ENCODE results near the gene SCN5A. TPM values are rescaled to one million over a fixed set of nuclear protein-coding genes. Genes with fewer than 3 reads are reported as not detected.

Gene SCN5A
- total RNA-seq, 1 donor from 2014 or later = 1.2 TPM

DNA sequence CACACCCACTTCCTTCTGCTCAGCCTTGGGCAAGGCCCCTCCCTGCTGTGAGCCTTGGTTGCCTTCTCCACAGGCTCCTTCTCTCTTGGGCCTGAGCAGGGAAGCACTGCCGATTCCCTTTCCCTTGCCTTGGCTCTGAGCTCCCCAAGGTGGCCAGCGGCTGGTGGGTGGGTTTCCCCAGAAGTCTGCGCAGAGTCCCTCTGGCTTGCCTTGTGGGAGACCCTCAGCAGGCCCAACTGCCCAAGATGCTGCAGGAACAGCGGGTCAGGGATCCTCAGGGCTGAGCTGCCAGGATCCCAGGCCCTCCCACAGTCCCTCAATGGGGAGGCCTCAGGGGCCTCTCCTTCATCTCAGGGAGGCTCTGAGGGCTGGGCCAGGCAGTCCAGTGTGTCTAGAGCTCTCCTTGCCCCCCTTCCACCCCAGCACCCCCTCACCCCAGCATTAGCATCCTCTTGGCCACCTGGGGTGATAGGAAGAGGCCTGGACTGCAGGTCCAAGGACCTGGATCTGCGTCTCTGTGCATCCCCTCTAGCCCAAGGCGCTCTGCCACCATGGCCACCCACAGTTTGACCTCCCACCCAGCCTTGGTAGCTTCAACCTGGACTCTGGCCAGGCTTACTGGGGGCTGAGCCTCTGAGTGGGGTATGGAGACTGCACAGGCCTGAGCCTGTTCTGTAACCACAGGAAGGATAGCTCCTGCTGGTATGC lies 84.7 kb downstream of the SCN5A start:
- no peak for FAIRE-seq
- DNase-seq (ENCODE audit: low spot score in 2 of 2) = no peak

DNA sequence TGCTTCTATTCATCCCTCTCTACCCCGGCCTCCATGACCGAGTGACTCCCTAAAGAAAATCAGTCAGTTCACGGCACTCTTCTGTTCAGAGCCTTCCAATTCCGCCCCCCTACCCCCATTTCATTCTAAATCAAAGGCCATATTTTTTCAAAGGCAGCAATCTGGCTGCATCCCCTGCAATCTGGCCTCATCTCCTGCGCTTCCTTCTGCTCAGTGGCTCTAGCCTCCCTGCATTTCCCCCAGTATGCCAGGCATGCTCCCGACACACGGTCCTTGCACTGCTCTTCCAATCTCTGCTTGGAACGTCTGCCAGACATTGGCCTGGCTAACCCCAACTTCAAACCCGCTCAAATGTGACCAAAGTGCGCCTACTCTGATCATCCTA lies 85.6 kb downstream of the SCN5A start:
- DNase-seq (ENCODE audit: low spot score in 2 of 2) (no peak), FAIRE-seq (no peak)

DNA sequence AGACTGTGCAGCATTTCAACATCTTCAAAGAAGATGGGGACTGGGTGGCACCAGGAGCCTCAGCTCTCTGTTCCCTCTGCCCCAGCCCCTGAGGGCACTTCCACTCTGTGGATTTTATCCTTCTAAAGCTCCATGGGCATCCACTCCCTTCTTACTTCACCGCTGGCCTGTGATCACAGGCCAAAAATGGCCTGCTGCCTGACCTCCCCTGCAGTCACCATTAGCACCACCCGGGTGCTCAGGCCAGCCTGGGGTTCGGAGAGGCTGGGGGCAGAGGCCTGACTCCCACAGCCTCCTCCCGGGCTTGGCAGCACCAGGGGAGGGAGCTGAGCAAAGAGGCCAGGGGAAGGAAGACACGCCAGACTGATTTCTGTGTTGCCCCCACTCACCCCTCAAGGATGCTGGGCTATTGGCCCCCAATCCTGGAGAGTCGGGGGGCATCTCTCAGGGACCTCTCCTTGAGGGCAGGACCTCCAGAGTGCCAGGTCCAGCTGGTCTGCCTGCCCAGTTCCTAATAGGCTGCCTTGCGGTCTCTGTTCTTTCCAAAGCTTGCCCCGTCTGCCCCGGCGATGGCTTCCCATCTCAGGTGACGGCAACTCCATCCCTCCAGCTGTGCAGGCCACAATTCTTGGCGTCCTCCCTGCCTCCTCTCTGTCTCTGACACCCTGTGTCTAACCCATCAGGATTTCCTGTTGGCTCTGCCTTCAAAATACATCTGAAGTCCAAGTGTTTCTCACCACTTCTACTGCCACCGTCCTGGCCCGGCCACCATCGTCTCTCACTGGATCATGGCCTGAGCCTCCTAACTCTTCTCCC lies 86.2 kb downstream of the SCN5A start:
- DNase-seq (ENCODE audit: low spot score in 2 of 2) (no peak), FAIRE-seq (no peak)

DNA sequence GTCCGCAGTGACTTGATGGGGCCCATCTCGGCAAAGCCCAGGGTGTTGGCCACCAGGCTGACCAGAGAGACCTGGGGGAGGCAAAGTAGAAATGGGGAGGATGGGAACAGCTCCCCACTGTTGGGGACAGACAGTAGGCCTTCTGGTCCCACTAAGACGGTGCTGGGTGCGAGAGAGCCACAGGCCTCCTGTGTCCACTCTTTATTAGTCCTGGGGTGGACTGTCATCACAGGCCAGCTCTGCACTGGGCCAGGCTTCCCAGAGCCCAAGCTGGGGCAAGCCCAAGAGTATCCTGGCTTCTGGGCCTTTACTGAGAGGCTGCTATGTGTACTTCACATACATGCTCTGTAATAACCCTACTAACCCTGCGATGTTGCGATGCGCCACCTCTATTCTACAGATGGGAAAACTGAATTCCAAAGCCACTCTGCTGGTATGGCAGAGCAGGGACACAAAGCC lies 87.0 kb downstream of the SCN5A start:
- FAIRE-seq (no peak), DNase-seq (ENCODE audit: low spot score in 2 of 2) (no peak)

DNA sequence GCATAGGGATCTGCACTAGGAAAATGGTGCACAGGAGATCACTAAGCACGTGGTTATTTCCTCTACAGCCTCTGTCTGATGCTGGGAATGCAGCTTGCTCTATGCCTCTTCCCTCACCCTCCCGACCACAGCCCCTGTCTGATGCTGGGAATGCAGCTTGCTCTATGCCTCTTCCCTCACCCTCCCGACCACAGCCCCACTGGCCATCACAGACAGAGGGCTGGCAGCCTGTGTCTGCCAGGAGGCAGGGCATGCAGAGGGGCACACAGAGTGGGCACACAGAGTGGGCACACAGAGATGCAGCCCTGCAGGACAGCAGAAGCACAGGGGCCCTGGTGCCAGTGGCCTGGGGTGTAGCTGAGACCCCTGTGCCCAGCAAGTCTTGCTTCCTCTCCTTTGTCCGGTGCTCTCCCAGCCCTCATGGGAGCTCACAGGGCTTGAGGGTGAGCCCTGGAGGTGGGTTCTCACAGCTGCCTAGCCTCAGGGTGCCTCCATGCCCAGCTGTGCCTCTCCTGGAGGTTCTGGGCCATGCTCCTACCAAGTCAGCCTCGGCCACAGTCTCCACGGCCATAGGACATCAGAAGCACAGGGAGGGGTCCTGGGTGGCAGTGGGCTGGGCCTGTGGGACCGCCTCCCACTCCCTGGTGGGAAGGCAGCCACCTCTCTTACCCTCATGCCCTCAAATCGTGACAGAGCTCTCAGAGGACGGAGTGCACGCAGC lies 87.6 kb downstream of the SCN5A start:
- DNase-seq (ENCODE audit: low spot score in 2 of 2) = no peak
- no peak for FAIRE-seq

DNA sequence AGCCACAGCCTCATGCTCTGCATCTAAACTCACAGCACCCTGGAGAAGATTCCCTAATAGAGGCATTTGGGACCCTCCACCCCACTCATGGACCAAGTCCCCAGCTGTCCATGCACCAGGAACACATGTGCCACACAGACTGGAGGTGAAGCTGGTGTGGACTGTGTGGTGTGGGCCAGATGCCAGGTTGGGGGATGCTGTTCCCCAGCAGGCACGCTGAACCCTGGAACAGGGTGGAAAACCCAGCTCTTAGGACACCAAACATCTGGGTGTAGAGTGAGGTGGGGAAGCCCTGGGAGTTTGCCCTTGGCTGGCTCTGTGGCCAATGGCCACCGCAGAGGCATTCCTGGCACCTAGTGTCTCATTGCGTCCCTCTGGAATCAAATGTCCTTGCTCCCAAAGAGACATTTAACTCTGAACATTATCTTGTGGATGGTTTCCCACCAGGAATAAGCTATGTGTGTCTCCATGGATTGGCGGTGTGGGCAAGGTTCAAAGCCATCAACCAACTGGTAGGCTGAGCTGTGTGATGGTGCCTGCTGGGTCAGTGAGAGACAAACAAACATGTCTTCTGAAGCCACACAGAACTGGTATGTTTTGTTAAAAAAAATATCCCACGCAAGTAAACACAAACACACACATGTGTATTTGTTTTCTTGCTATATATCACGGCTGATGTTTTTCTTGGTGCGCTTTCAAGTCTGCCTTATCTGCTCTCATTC lies 88.3 kb downstream of the SCN5A start:
- DNase-seq (ENCODE audit: low spot score in 2 of 2) (no peak), FAIRE-seq (no peak)

DNA sequence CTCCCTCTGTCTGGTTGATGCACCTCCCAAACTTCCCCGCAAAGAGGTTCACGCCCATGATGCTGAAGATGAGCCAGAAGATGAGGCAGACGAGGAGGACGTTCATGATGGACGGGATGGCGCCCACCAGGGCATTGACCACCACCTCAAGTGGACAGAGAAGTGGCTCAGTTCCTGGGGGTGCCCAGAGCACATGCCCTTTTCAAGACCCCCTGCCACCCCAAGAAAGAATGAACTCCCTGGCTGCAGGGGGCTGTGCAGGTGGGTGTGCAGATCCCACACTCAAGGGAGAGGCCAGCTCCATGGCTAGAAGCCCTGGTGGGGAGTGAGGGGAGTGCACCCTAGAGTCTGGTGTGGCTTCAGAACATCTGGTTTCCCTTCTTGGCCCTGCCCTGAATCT lies 89.2 kb downstream of the SCN5A start:
- no peak for FAIRE-seq
- DNase-seq (ENCODE audit: low spot score in 2 of 2) = no peak

DNA sequence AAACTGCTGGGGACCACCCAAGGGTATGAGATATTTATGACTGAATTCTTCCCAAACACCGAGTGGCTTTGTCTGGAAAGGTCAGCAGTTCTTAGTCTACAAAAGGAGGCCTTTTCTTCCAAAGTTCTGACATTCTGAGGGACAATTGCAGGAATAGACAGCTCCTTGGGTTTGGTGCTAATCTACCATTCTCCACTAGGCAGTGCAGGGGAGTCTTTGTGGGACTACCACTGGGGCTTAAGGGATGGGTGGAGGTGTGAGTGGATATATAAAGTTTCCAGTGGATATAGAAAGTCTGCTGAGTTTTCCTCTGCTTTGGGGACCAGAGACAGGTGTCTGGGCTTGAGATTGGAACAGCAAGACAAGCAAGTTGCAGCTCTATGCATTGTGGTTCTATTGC lies 90.6 kb downstream of the SCN5A start:
- DNase-seq (ENCODE audit: low spot score in 2 of 2) = no peak
- FAIRE-seq = no peak

DNA sequence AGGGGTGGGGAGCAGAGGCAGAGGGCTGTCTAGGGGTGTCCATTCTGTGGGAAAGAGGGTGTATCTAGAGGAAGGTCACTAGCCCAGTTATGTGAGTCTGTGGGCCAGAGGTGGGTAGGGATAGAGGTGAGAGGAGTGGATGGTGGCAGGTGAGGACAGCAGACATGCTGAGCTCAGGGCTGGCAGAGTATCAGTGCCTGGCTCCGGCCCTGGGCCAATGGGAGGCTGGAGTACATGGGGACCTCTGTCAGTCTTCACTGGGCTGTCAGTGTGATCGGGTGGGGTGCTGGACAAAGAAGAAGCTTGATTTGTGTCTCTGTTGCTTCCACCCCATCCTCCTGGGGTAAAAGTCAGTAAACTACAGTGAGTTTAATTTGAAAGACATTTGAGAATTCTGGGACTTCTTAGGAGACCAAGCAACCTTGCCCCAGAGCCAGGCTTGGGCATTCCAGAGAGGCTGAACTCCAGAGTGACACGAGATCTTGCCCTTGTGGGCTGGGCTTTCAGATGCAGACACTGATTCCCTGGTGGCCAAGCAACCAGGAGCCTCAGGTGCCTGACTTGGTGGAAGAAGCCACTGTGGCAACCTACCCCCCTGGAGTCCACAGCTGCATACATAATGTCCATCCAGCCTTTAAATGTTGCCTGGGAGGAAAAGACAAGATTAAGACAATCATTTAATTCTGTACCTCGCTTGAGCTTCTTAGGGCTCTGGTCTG lies 92.7 kb downstream of the SCN5A start:
- FAIRE-seq = no peak
- no peak for DNase-seq (ENCODE audit: low spot score in 2 of 2)

DNA sequence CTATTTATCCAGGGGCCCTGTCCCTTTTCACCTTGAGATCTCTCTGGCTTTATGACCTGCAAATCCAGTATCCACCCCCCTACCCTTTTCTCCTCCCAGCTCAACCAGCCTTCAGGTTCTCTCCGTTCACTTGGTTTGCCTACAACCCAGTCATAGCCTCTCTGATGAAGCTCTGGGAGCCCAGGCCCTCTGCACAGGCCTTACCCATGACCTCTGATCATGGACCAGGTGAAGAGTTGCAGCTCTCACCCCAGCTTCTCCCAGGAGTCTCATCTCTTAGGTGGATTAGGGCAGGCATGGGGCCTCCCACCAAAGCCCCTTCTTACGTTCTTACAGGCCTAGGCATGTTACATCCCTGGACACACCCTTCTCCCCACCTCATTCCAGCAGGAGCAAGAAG lies 93.6 kb downstream of the SCN5A start:
- FAIRE-seq = no peak
- no peak for DNase-seq (ENCODE audit: low spot score in 2 of 2)

DNA sequence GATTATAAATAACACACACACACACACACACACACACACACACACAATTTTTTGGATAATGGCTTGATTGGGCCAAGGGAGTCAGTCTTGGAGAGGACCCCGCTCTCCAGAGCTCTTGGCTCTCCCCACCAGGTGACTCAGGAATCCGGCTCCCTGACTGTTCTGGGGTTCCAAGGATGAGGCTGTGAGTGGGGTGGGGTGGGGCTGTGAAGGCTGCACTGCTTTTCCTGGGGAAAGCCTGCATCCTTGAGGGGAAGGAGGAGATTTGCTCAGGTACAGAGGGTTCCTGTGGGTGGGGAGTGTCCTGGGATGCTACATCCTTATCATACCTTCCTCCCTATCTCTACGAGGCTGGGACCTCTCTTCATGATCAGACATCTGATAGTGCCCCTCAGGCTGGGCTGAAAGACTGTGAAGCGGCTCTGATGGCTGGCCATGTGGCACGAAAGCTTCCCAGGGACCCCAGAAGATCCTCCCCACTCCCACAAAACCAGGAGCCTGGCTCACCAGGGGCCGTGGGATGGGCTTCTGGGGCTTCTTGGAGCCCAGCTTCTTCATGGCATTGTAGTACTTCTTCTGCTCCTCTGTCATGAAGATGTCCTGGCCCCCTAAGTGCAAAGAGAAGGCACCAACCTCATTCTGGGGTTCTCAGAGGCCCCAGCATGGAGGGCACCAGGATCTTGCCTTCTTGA lies 94.2 kb downstream of the SCN5A start:
- FAIRE-seq = no peak
- no peak for DNase-seq (ENCODE audit: low spot score in 2 of 2)

DNA sequence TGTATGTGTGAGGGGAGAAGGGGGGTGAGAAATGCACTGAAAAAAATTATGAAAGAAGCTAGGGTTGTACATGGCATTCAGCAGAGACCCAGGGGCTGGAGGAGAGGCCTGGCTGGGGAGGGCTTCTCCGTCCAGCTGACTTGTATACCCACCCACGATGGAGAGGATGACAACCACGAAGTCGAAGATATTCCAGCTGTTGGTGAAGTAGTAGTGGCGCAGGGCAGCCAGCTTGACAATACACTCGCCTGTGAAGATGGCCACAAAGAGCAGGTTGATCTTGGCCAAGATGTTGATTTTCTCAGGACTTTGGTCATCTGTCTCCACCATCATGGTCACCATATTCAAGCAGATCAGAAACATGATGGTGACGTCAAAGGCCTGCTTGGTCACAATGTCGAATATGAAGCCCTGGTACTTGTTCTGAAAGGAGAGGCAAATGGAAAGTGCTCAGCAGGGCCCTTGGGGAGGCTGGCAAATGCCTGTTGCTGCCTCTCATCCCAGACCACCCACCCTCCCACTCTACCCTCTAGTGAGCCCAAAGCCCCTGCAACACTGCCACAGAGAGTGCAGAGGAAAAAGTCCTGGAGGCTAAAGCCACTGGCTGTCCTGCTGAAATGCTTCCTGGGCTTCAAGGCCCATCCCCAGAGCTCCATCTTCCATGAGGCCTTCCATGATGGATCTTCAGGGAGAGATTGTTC lies 95.2 kb downstream of the SCN5A start:
- no peak for DNase-seq (ENCODE audit: low spot score in 2 of 2)
- no peak for FAIRE-seq

DNA sequence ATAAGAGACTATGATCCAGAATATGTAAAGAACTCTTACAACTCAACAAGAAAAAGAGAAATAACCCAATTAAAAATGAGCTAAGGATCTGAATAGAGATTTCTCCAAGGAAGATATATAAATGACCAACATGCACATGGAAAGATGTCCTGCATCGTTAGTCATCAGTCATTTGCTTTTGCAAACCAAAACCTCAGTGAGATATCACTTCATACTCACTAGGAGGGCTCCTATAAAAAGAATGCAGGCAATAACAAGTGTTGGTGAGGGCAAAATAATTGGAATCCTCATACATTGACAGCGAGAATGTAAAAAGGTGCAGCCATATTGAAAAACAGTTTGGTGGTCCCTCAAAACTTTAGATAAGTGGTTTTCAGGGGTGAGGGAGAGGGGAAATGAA lies 96.4 kb downstream of the SCN5A start:
- DNase-seq (ENCODE audit: low spot score in 2 of 2) (no peak), FAIRE-seq (no peak)

DNA sequence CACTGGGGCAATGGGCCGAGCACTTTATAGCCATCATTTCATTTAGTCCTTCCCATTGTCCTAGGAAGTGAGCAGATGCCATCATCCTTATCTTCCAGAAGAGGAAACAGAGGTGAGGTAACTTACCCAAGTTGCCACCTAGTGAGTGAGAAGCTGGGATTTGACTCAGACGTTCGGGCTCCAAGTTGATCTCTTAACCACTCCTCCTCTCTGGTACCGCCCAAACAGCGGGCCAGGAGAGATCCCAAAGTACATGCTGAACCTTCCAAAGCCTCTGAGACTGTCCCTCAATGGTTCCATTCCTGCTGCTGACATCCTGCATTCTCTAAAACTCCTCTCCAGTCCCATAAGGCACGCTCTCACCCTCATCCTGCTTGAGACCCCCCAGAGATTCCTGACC lies 97.1 kb downstream of the SCN5A start:
- FAIRE-seq (no peak), DNase-seq (ENCODE audit: low spot score in 2 of 2) (no peak)

DNA sequence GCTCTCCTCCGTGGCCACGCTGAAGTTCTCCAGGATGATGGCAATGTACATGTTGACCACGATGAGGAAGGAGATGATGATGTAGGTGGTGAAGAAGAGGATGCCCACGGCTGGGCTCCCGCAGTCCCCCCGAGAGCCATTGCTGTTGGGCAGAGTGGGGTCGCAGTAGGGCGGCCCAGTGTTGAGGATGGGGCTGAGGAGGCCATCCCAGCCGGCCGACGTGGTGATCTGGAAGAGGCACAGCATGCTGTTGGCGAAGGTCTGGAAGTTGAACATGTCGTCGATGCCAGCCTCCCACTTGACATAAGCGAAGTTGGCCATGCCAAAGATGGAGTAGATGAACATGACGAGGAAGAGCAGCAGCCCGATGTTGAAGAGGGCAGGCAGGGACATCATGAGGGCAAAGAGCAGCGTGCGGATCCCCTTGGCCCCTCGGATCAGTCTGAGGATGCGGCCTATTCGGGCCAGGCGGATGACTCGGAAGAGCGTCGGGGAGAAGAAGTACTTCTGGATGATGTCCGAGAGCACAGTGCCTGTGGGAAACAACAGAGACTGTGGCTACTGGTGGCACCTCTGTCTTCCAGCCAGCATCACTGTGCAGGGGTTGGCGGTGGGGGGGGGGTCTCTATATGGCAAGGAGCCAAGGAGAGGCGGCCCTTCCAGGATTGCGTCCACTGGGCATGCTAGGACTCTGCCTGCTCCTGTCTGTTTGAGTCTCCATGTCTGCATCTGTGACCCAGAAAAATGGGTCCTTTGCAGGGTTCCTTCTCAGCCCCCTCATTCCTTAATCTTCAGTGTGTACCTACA lies 98.3 kb downstream of the SCN5A start:
- DNase-seq (ENCODE audit: low spot score in 2 of 2) = no peak
- FAIRE-seq = no peak

DNA sequence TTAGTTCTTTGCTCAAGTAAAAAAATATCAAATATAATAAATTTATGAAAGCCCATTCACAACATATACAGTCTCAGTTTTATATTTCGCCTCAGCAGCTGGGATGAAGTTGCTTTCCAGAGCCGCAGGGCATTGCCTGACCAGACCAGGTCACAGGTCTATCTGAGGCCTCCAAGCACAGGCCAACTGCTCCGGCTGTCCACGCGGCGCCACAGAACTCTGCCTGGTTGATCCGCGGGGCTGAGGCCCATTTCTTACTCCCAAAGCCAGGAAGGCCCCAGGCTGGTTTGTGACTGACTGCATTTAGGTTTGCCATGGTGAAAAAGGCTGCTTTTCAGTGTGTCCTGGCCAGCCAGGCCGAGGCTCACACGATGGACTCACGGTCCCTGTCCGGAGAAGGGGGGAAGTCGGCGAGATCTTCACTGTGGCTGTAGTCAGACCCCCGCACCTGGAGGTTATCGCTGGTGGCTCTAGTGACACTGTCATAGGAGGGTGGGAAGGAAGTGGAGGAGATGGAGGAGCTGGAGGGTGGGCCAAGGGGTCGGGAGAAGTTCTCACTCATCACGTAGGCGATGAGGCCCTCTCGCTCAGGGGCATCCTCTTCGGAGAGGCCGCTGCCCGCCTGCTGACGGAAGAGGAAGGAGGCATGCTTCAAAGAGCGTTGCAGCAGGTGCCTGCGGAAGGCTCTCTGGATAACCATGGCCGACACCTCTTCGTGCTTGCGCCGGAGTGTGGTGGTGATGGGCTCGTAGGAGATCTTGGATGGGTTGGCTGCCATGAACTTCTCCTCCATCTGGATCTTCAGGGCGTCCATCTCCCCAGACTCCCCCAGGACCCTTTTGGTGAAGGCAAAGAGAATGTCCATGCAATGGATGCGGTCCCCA lies 99.3 kb downstream of the SCN5A start:
- DNase-seq (ENCODE audit: low spot score in 2 of 2) (no peak), FAIRE-seq (no peak)

DNA sequence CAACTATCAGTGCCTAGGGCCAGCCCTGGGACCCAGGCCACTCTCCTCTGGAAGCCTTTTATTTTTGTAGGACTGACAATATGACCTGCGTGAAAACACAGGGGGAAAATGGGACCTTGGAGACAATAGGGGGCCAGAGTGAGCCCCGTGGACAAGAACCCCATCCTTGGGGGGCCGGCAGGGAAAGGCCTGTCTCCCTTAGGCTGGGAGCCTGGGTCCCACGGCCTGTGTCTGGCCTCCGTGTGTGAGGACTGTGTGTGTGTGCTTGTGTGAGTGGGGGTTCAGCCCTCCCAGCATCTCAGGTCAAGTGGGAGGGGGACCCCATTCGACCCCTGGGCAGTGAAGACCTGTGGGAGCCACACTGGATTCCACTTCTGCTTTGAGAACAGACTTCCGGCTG lies 100.0 kb downstream of the SCN5A start:
- FAIRE-seq (no peak), DNase-seq (ENCODE audit: low spot score in 2 of 2) (no peak)

Measured in frontal cortex (tissue), 4 donors.